ENCODE data around the gene NDUFA11.

Gene NDUFA11

DNA sequence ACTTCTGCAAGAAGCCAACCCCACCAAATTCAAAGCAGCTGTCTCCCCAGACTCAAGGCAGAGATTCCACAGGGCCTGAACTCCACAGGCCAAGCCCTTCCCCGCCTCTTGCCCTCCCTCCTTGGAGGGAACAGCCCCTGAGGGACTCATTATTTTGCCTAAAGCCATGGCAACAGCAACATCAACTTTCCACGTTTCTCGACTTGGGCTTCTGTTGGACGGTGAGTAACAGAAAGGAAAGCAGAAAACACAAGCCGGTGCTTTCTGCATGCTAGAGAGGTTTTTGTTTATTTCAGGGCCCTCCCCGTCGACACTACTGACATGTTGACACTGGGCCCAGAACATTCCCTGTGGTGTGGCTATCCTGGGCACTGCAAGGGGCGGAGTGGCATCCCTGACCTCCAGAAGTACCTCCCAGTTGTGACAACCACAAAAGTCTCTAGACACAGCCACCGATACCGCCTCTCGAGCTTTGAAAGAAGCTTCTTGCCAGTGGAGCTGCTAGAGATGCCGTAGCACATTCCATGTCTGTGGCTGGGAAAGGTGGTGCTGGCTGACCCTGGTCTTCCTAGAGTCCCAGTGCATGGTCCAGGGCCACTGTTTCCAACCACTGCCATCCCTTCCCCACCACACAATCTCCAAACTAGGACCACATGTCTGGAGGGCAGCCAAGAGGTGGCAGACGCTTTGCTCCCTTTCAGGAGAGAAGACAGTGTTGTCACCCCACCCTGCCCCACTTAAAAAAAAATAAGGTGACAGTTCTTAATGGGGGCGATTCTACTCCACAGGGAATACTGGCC is 23.3 kb upstream of the NDUFA11 start:
- H3F3A ChIP-seq (ENCODE audit: low read depth): no peaks in the 10 kb centered on the region
- H3K9me3 ChIP-seq (ENCODE audit: insufficient read depth, low read depth, low read length): no peaks in the 10 kb centered on the region
- no peaks in the 10 kb centered on the region for H3K79me2 ChIP-seq (ENCODE audit: insufficient read depth, low read length)
- H3K36me3 ChIP-seq (ENCODE audit: insufficient read depth, low read length): peaks cover 97% of the 10 kb centered on the region; the same call in 1 of the 2 replicates
- no peak overlapping the region for H3K4me3 ChIP-seq (ENCODE audit: low read length, poor library complexity, severe bottlenecking)
- no peak overlapping the region for H3K9ac ChIP-seq (ENCODE audit: low read depth, low read length, poor library complexity, severe bottlenecking)
- H2AFZ ChIP-seq (ENCODE audit: low read length): no peak overlapping the region
- H4K20me1 ChIP-seq (ENCODE audit: insufficient read depth, low read length, poor library complexity, severe bottlenecking): no peaks in the 10 kb centered on the region
- no peaks in the 10 kb centered on the region for H3K27me3 ChIP-seq (ENCODE audit: insufficient read depth, low read length, poor library complexity, severe bottlenecking)
- H3K4me2 ChIP-seq (ENCODE audit: low read depth, low read length, poor library complexity, severe bottlenecking): no peak overlapping the region
- H3K4me1 ChIP-seq (ENCODE audit: insufficient read depth, low read length, poor library complexity, severe bottlenecking): no peaks in the 10 kb centered on the region
- no peaks in the 10 kb centered on the region for H3K9me2 ChIP-seq (replicated peaks; ENCODE audit: low read depth, low read length)
- TF ChIP-seq, protein P1, sequence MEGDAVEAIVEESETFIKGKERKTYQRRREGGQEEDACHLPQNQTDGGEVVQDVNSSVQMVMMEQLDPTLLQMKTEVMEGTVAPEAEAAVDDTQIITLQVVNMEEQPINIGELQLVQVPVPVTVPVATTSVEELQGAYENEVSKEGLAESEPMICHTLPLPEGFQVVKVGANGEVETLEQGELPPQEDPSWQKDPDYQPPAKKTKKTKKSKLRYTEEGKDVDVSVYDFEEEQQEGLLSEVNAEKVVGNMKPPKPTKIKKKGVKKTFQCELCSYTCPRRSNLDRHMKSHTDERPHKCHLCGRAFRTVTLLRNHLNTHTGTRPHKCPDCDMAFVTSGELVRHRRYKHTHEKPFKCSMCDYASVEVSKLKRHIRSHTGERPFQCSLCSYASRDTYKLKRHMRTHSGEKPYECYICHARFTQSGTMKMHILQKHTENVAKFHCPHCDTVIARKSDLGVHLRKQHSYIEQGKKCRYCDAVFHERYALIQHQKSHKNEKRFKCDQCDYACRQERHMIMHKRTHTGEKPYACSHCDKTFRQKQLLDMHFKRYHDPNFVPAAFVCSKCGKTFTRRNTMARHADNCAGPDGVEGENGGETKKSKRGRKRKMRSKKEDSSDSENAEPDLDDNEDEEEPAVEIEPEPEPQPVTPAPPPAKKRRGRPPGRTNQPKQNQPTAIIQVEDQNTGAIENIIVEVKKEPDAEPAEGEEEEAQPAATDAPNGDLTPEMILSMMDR (conservative IDR thresholded peaks at IDR 0.05; ENCODE audit: low read length): no peak
- TF ChIP-seq EZH2phosphoT487 (IDR thresholded peaks at IDR 0.05; ENCODE audit: borderline replicate concordance): no peak

DNA sequence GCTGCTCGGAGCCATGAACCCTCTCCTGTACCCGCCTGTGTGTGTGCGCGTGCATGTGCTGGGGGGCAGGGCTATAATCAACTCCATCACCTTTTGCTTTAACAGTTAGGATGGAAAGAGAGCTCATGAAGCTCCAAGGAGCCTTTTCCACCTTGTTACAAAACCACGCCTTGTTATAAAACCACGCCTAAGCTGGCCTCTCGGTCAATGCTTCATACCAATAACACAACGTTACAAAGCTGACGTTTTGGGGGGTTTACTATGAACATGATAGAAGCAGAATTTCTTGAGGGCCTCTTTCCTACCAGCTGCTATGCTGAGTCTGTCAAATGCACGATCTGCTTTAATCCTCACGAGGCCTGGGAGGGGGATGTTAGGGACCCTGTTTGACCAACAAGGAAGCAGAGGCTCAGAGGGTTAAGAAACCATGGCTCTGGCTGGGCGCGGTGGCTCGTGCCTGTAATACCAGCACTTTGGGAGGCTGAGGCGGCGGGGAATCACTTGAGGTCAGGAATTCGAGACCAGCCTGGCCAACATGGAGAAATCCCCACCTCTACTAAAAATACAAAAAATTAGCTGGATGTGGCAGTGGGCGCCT is 22.3 kb upstream of the NDUFA11 start:
- no peaks in the 10 kb centered on the region for H3K9me2 ChIP-seq (replicated peaks; ENCODE audit: low read depth, low read length)
- H3K4me3 ChIP-seq (ENCODE audit: low read length, poor library complexity, severe bottlenecking): no peak overlapping the region
- no peaks in the 10 kb centered on the region for H3K9me3 ChIP-seq (ENCODE audit: insufficient read depth, low read depth, low read length)
- no peak overlapping the region for H3K4me2 ChIP-seq (ENCODE audit: low read depth, low read length, poor library complexity, severe bottlenecking)
- H3K4me1 ChIP-seq (ENCODE audit: insufficient read depth, low read length, poor library complexity, severe bottlenecking): no peaks in the 10 kb centered on the region
- H3K79me2 ChIP-seq (ENCODE audit: insufficient read depth, low read length): no peaks in the 10 kb centered on the region
- no peaks in the 10 kb centered on the region for H3K27me3 ChIP-seq (ENCODE audit: insufficient read depth, low read length, poor library complexity, severe bottlenecking)
- no peak for TF ChIP-seq EZH2phosphoT487 (IDR thresholded peaks at IDR 0.05; ENCODE audit: borderline replicate concordance)
- TF ChIP-seq, protein P1 (conservative IDR thresholded peaks at IDR 0.05; ENCODE audit: low read length): no peak
- no peak overlapping the region for H3K9ac ChIP-seq (ENCODE audit: low read depth, low read length, poor library complexity, severe bottlenecking)
- H3K36me3 ChIP-seq (ENCODE audit: insufficient read depth, low read length): peaks cover 99% of the 10 kb centered on the region; the same call in 1 of the 2 replicates
- no peak overlapping the region for H2AFZ ChIP-seq (ENCODE audit: low read length)
- H4K20me1 ChIP-seq (ENCODE audit: insufficient read depth, low read length, poor library complexity, severe bottlenecking): no peaks in the 10 kb centered on the region
- H3F3A ChIP-seq (ENCODE audit: low read depth): no peaks in the 10 kb centered on the region

- H2AFZ ChIP-seq (ENCODE audit: low read length): no peak overlapping the region
- H3K4me2 ChIP-seq (ENCODE audit: low read depth, low read length, poor library complexity, severe bottlenecking): no peak overlapping the region
Measured at GRCh38 chr19:5923356-5923755, 19.8 kb upstream of the NDUFA11 start.

More at GRCh38 chr19:5923356-5923755, 19.8 kb upstream of the NDUFA11 start:
- H4K20me1 ChIP-seq (ENCODE audit: insufficient read depth, low read length, poor library complexity, severe bottlenecking): no peaks in the 10 kb centered on the region
- H3K9me3 ChIP-seq (ENCODE audit: insufficient read depth, low read depth, low read length): no peaks in the 10 kb centered on the region
- peaks cover 98% of the 10 kb centered on the region; the same call in 1 of the 2 replicates for H3K36me3 ChIP-seq (ENCODE audit: insufficient read depth, low read length)
- H3K4me3 ChIP-seq (ENCODE audit: low read length, poor library complexity, severe bottlenecking): no peak overlapping the region
- H3K9me2 ChIP-seq (replicated peaks; ENCODE audit: low read depth, low read length): no peaks in the 10 kb centered on the region
- H3K27me3 ChIP-seq (ENCODE audit: insufficient read depth, low read length, poor library complexity, severe bottlenecking): no peaks in the 10 kb centered on the region
- H3K4me1 ChIP-seq (ENCODE audit: insufficient read depth, low read length, poor library complexity, severe bottlenecking): no peaks in the 10 kb centered on the region
- no peaks in the 10 kb centered on the region for H3F3A ChIP-seq (ENCODE audit: low read depth)
- no peaks in the 10 kb centered on the region for H3K79me2 ChIP-seq (ENCODE audit: insufficient read depth, low read length)
- TF ChIP-seq, protein P1 (conservative IDR thresholded peaks at IDR 0.05; ENCODE audit: low read length): no peak
- TF ChIP-seq EZH2phosphoT487 (IDR thresholded peaks at IDR 0.05; ENCODE audit: borderline replicate concordance): no peak
- H3K9ac ChIP-seq (ENCODE audit: low read depth, low read length, poor library complexity, severe bottlenecking): no peak overlapping the region

Measured in Loucy (cell line).